NCI-H2081 treated with DMSO at 0.1 percent for 48 hours (cell line): ENCODE data around the gene CHN1.

ENCODE experiments used
- DNase-seq: peaks from one replicate; lab custom pipeline; 2025; lab: John Stamatoyannopoulos, UW

Gene CHN1

GRCh38 chr2:174764280-174765255, 240.6 kb downstream of the CHN1 start, which contains the start of gene CHRNA1:
TSS of gene CHRNA1 (minus strand) at chr2:174764472. CDS start at chr2:174764394, 78 bp downstream.
- DNase-seq = no peak

- no peak for DNase-seq
These were observed 241.4 kb downstream of the CHN1 start for GRCh38 chr2:174763780-174764179.

- DNase-seq = no peak
These were observed 242.7 kb downstream of the CHN1 start for GRCh38 chr2:174762464-174762863.

GRCh38 chr2:174761837-174762236, 243.3 kb downstream of the CHN1 start:
- DNase-seq = no peak

- no peak for DNase-seq
These were observed 244.2 kb downstream of the CHN1 start for GRCh38 chr2:174760845-174761473.

- no peak for DNase-seq
These were observed 245.7 kb downstream of the CHN1 start for GRCh38 chr2:174759381-174760065.

- DNase-seq = no peak
These were observed 248.4 kb downstream of the CHN1 start for GRCh38 chr2:174756743-174757142.

GRCh38 chr2:174753038-174753633, 252.0 kb downstream of the CHN1 start:
- no peak for DNase-seq

- no peak for DNase-seq
These were observed 252.7 kb downstream of the CHN1 start for GRCh38 chr2:174752403-174753037.

GRCh38 chr2:174750923-174751441, 254.2 kb downstream of the CHN1 start:
- DNase-seq = no peak

- no peak for DNase-seq
These were observed 255.4 kb downstream of the CHN1 start for GRCh38 chr2:174749793-174750192.

- no peak for DNase-seq
These were observed 256.2 kb downstream of the CHN1 start for GRCh38 chr2:174748948-174749347.
